ENCODE measurements around the gene INTS6. TPM values are rescaled to one million over a fixed set of nuclear protein-coding genes. Genes with fewer than 3 reads are reported as not detected.

INTS6 gene
- total RNA-seq, 1 experiment from 2014 or later, result 26.6 TPM

DNA sequence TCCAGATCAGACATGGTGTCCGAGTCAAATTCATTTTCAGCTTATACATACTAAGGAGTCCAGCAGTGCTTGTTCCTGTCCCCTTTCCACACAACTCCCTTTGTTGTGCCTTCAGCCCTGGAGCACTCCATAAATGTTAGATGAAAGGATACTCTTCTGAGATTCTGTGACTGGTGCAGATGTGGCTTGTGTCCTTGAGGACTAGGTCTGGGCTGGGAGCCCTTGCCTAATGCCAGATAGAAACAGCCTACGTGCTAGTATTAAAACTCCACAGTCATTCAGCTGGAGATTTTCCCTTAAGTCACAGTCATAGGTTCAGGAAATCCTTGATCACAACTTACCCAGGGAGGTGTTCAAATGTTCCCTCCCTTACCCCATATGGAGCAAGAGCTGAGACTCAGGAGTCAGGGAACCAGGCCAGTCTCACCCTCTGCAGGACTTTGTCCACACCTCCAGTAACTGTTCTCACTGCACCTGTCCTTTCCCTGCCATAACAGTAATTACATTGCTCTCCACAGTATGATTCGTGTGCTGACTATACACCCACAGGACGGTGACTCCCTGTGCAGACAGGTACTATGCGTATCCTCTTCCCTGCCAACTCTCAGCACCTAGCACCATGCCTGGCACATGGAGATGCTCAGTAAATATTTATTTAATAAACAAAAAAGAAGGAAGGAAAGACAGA lies 128.9 kb downstream of the INTS6 start:
- no peaks in the 10 kb centered on the region for H3K27me3 ChIP-seq (ENCODE audit: low read length)
- TF ChIP-seq, protein P1, sequence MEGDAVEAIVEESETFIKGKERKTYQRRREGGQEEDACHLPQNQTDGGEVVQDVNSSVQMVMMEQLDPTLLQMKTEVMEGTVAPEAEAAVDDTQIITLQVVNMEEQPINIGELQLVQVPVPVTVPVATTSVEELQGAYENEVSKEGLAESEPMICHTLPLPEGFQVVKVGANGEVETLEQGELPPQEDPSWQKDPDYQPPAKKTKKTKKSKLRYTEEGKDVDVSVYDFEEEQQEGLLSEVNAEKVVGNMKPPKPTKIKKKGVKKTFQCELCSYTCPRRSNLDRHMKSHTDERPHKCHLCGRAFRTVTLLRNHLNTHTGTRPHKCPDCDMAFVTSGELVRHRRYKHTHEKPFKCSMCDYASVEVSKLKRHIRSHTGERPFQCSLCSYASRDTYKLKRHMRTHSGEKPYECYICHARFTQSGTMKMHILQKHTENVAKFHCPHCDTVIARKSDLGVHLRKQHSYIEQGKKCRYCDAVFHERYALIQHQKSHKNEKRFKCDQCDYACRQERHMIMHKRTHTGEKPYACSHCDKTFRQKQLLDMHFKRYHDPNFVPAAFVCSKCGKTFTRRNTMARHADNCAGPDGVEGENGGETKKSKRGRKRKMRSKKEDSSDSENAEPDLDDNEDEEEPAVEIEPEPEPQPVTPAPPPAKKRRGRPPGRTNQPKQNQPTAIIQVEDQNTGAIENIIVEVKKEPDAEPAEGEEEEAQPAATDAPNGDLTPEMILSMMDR (conservative IDR thresholded peaks at IDR 0.05; ENCODE audit: low read depth, low read length), result no peak
- TF ChIP-seq EZH2 (IDR thresholded peaks at IDR 0.05; ENCODE audit: low read length, unreplicated experiment) (no peak), EZH2phosphoT487 (IDR thresholded peaks at IDR 0.05; ENCODE audit: borderline replicate concordance, low read length) (no peak)
- ATAC-seq, result no peak
- H3K27ac ChIP-seq (ENCODE audit: low read length), result no peak overlapping the region
- H3K36me3 ChIP-seq (ENCODE audit: low read depth, low read length), result no peaks in the 10 kb centered on the region
- no peaks in the 10 kb centered on the region for H3F3A ChIP-seq (ENCODE audit: low read length, unreplicated experiment)
- POLR2A ChIA-PET (ENCODE audit: unreplicated experiment), result no interaction called here
- H3K9me3 ChIP-seq (ENCODE audit: low read length), result no peaks in the 10 kb centered on the region
- H3K4me2 ChIP-seq (ENCODE audit: low read length), result no peak overlapping the region
- no peaks in the 10 kb centered on the region for H4K20me1 ChIP-seq (ENCODE audit: low read length)
- CTCF ChIA-PET, result no interaction called here
- no TSS peak for BruUV-seq (replicated peaks)
- H3K9me2 ChIP-seq (replicated peaks; ENCODE audit: low read length), result no peaks in the 10 kb centered on the region
- intact Hi-C loops (cut with micrococcal nuclease), result no loop called here
- DNase-seq, result no peak
- no peak overlapping the region for H2AFZ ChIP-seq (ENCODE audit: low read length)
- H3K4me1 ChIP-seq (ENCODE audit: insufficient read depth, low read length), result no peaks in the 10 kb centered on the region
- no peak overlapping the region for H3K9ac ChIP-seq (ENCODE audit: low read length)
- no peaks in the 10 kb centered on the region for H3K79me2 ChIP-seq (ENCODE audit: low read length)
- H3K4me3 ChIP-seq (ENCODE audit: low read length), result no peak overlapping the region

- Histone ChIP-seq H3K9me2 (replicated peaks; ENCODE audit: low read length) (no peaks in the 10 kb centered on the region), H3K4me2 (ENCODE audit: low read length) (no peak overlapping the region), H3K4me1 (ENCODE audit: insufficient read depth, low read length) (peaks cover 5% of the 10 kb centered on the region), H2AFZ (ENCODE audit: low read length) (no peak overlapping the region), H3K9ac (ENCODE audit: low read length) (no peak overlapping the region), H3K27ac (ENCODE audit: low read length) (no peak overlapping the region), H3K79me2 (ENCODE audit: low read length) (no peaks in the 10 kb centered on the region), H3K9me3 (ENCODE audit: low read length) (no peaks in the 10 kb centered on the region), H3K27me3 (ENCODE audit: low read length) (no peaks in the 10 kb centered on the region), H3K4me3 (ENCODE audit: low read length) (no peak overlapping the region), H3F3A (ENCODE audit: low read length, unreplicated experiment) (no peaks in the 10 kb centered on the region), H3K36me3 (ENCODE audit: low read depth, low read length) (no peaks in the 10 kb centered on the region), H4K20me1 (ENCODE audit: low read length) (no peaks in the 10 kb centered on the region)
- ChIA-PET CTCF (no interaction called here), POLR2A (ENCODE audit: unreplicated experiment) (no interaction called here)
- BruUV-seq (replicated peaks), result no TSS peak
- intact Hi-C loops (cut with micrococcal nuclease), result no loop called here
- DNase-seq (no peak), ATAC-seq (no peak)
- TF ChIP-seq, protein P1 (conservative IDR thresholded peaks at IDR 0.05; ENCODE audit: low read depth, low read length), result no peak
- TF ChIP-seq EZH2phosphoT487 (IDR thresholded peaks at IDR 0.05; ENCODE audit: borderline replicate concordance, low read length) (no peak), EZH2 (IDR thresholded peaks at IDR 0.05; ENCODE audit: low read length, unreplicated experiment) (no peak)
Measured at GRCh38 chr13:51322826-51323225, 130.0 kb downstream of the INTS6 start.

DNA sequence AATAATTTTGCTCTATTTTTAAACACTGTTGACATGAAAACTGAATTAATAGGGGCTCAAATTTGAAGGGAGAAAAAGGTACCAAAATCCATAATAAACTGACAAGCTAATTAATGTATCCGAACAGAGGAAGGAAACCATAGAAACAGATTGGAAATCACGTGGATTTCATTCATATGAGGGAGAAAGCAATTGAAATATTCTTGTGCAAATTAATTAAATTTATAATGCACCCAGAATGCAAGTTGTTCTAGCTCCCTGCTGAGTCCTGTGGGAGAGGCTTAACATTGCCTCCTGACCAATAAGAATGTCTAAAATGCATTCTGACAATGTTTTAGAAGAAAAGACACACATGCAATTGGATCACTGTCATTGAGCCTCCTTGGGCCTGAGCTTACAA lies 131.0 kb downstream of the INTS6 start:
- DNase-seq (no peak), ATAC-seq (no peak)
- no peaks in the 10 kb centered on the region for H3K9me3 ChIP-seq (ENCODE audit: low read length)
- TF ChIP-seq EZH2phosphoT487 (IDR thresholded peaks at IDR 0.05; ENCODE audit: borderline replicate concordance, low read length), result no peak
- TF ChIP-seq, protein P1 (conservative IDR thresholded peaks at IDR 0.05; ENCODE audit: low read depth, low read length), result no peak
- no peak for TF ChIP-seq EZH2 (IDR thresholded peaks at IDR 0.05; ENCODE audit: low read length, unreplicated experiment)
- ChIA-PET POLR2A (ENCODE audit: unreplicated experiment) (no interaction called here), CTCF (no interaction called here)
- H4K20me1 ChIP-seq (ENCODE audit: low read length), result no peaks in the 10 kb centered on the region
- BruUV-seq (replicated peaks), result no TSS peak
- no peak overlapping the region for H3K4me2 ChIP-seq (ENCODE audit: low read length)
- no peaks in the 10 kb centered on the region for H3F3A ChIP-seq (ENCODE audit: low read length, unreplicated experiment)
- H2AFZ ChIP-seq (ENCODE audit: low read length), result no peak overlapping the region
- no peaks in the 10 kb centered on the region for H3K9me2 ChIP-seq (replicated peaks; ENCODE audit: low read length)
- no peak overlapping the region for H3K9ac ChIP-seq (ENCODE audit: low read length)
- H3K36me3 ChIP-seq (ENCODE audit: low read depth, low read length), result no peaks in the 10 kb centered on the region
- H3K4me3 ChIP-seq (ENCODE audit: low read length), result no peak overlapping the region
- H3K79me2 ChIP-seq (ENCODE audit: low read length), result no peaks in the 10 kb centered on the region
- intact Hi-C loops (cut with micrococcal nuclease), result no loop called here
- H3K27ac ChIP-seq (ENCODE audit: low read length), result no peak overlapping the region
- no peaks in the 10 kb centered on the region for H3K27me3 ChIP-seq (ENCODE audit: low read length)
- H3K4me1 ChIP-seq (ENCODE audit: insufficient read depth, low read length), result peaks cover 13% of the 10 kb centered on the region

All from PC-3 (cell line).